HepG2 (cell line): ENCODE results near the gene TYW1B.
"Not testable (repeated sequence)": the region's sequence is repeated elsewhere in the genome, so short reads cannot be mapped to it uniquely, and the experiment has no call there.

Source experiments
- CTCF ChIP-seq: sonication (generic); formaldehyde crosslinking; IDR thresholded peaks from 2 replicates; pipeline ENCODE4 v1.5.0; 2020; ENCODE audit warnings: mild to moderate bottlenecking, missing genetic modification reagents, moderate library complexity
- E2F1 ChIP-seq: sonication (generic); formaldehyde crosslinking; IDR thresholded peaks from 2 replicates; pipeline ENCODE4 v1.5.0; 2020; ENCODE audit warnings: missing genetic modification reagents
- MED13 ChIP-seq: sonication (generic); formaldehyde crosslinking; IDR thresholded peaks from 2 replicates; pipeline ENCODE4 v1.5.0; 2020; ENCODE audit warnings: missing genetic modification reagents
- PCBP1 ChIP-seq: fragments of 200-400 bp; formaldehyde crosslinking; IDR thresholded peaks from 2 replicates; pipeline ENCODE4 v1.6.1; 2017; ENCODE audit warnings: mild to moderate bottlenecking, low read depth, low read length, borderline replicate concordance
- POLR2A ChIP-seq, 2 experiments: IDR thresholded peaks; 2 replicates each; pipeline ENCODE4 v1.6.1; 2011; ENCODE audit warnings: low read depth in 2 of 2, low read length in 2 of 2, mild to moderate bottlenecking in 1 of 2, moderate library complexity in 1 of 2; ENCODE audit not compliant: insufficient read depth in 1 of 2
- RARG ChIP-seq: sonication (generic); formaldehyde crosslinking; IDR thresholded peaks from 2 replicates; pipeline ENCODE4 v1.4.0; 2020; ENCODE audit warnings: low read depth, mild to moderate bottlenecking, missing genetic modification reagents
- RFX1 ChIP-seq: fragments of 450-650 bp; IDR thresholded peaks from 2 replicates; pipeline ENCODE4 v1.6.1; 2017
- TRAFD1 ChIP-seq: sonication (generic); formaldehyde crosslinking; IDR thresholded peaks from 2 replicates; pipeline ENCODE4 v1.5.1; 2020; ENCODE audit warnings: missing genetic modification reagents, mild to moderate bottlenecking, borderline replicate concordance
- ZBTB8A ChIP-seq: sonication (generic); formaldehyde crosslinking; IDR thresholded peaks from 2 replicates; pipeline ENCODE4 v1.4.0; 2020; ENCODE audit warnings: mild to moderate bottlenecking, low read depth, missing genetic modification reagents, borderline replicate concordance
- ZNF280D ChIP-seq: sonication (generic); formaldehyde crosslinking; IDR thresholded peaks from 2 replicates; pipeline ENCODE4 v1.5.1; 2020; ENCODE audit warnings: mild to moderate bottlenecking, missing genetic modification reagents
- ZNF773 ChIP-seq: sonication (generic); formaldehyde crosslinking; IDR thresholded peaks from 2 replicates; pipeline ENCODE4 v1.4.0; 2020; ENCODE audit warnings: missing genetic modification reagents, borderline replicate concordance
- ZSCAN20 ChIP-seq: sonication (generic); formaldehyde crosslinking; IDR thresholded peaks from 2 replicates; pipeline ENCODE4 v1.4.0; 2020; ENCODE audit warnings: missing genetic modification reagents, mild to moderate bottlenecking, borderline replicate concordance

GRCh38 chr7:72668435-72668834 is 159.6 kb downstream of the TYW1B start:
- not testable (repeated sequence) for TF ChIP-seq TRAFD1 (CRISPR knock-in tag); POLR2A (IDR thresholded peaks at IDR 0.05; ENCODE audit: insufficient read depth in 1 of 2, low read depth in 2 of 2, low read length in 2 of 2); CTCF; ZNF280D (CRISPR knock-in tag); ZBTB8A (CRISPR knock-in tag); PCBP1; ZSCAN20; RFX1; RARG (CRISPR knock-in tag); E2F1 (CRISPR knock-in tag); ZNF773 (CRISPR knock-in tag); MED13 (CRISPR knock-in tag)
